ENCODE data around the gene FRZB.

The FRZB gene, protein sequence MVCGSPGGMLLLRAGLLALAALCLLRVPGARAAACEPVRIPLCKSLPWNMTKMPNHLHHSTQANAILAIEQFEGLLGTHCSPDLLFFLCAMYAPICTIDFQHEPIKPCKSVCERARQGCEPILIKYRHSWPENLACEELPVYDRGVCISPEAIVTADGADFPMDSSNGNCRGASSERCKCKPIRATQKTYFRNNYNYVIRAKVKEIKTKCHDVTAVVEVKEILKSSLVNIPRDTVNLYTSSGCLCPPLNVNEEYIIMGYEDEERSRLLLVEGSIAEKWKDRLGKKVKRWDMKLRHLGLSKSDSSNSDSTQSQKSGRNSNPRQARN

DNA sequence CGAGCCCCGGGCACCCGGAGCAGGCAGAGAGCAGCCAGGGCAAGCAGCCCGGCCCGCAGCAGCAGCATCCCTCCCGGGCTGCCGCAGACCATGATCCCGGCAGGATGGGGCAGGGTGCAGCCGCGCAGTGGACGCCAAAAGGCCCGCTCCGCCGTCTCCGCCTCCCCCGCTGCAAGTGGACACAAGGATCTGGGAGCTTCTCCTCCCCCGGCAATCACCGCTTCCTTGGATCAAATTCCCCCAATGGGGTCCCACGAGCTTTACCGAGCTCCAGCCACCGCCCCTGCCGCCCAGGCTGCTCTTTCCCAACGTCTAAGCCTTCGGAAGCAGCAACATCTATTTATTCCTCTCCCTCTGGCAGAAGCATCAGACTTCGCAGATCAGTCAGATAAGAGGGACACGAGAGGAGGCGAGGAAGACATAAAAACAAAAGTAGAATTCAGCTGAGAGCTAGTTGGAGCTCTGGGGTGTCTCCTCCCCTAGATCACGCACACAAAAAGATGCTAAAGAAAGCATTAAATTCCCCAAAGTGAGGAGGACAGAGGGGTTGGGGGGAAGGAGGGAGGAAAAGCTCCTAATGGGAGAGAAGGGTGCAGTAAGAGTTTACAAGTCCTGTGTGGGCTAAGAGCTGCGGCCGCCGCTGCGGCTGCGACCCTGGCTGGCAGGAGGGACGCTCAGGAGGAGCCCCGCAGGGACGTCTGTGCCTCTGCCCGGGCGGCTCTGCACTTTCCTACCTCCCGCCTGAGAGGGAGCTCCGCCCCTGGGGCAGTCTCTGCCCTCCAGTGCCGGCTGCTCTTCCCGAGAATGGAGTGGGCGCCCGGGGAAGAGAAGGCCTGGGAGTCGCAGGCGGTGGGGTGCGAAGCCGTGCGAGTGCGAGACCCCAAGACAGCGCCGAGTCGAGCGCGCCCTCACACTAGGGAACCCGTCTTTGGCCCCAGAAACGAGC is at the start of gene FRZB:
TSS of gene FRZB (minus strand) at position 177 of the 946 bp plus-strand sequence. CDS start at position 92, 85 bp downstream.
- TF ChIP-seq, protein P1, sequence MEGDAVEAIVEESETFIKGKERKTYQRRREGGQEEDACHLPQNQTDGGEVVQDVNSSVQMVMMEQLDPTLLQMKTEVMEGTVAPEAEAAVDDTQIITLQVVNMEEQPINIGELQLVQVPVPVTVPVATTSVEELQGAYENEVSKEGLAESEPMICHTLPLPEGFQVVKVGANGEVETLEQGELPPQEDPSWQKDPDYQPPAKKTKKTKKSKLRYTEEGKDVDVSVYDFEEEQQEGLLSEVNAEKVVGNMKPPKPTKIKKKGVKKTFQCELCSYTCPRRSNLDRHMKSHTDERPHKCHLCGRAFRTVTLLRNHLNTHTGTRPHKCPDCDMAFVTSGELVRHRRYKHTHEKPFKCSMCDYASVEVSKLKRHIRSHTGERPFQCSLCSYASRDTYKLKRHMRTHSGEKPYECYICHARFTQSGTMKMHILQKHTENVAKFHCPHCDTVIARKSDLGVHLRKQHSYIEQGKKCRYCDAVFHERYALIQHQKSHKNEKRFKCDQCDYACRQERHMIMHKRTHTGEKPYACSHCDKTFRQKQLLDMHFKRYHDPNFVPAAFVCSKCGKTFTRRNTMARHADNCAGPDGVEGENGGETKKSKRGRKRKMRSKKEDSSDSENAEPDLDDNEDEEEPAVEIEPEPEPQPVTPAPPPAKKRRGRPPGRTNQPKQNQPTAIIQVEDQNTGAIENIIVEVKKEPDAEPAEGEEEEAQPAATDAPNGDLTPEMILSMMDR (conservative IDR thresholded peaks at IDR 0.05) = no peak
- no peak within 1 kb of the TSS for H3K27ac ChIP-seq

DNA sequence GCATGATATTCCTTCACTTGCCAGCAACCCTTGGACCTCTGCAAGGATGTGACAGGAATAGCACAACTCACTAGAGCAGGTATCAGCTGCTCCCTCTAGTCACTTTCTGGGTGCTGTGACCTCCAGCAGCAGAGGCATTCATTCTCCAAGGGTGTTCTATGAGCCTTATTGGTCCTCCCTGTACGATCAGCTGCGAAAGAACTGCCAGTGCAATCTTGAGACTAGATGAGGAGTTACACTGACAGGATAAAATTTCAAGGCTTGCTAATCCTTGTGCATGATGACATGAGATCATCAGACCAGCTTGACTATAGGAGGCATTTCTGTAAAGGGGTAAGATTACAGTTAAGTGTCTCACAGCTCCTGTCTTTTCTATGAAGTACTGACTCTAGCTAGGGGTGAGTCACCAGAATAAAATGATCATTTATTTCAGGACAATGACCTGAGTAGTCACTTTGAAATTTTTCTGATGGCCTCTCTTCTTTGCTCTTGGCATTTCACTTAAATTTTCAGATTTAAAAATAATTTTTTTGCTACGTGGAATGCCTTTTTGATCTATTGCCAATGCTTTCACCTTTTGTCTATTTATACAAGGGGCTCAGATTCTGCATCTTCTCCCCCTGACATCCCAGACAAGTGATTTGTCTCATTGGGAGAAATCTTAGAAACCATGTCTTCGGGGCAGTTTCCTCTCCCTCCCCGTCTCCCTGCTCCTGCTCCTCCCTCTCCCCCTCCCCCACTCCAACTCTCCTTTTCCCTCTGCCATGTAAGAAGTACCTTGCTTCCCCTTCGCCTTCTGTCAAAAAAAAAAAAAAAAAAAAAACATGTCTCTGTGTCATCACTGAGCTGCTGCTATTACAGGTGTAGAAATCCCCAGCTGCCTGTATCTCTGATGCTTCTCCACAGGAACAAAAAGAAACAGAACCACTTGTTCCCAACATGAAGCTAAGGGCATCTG is 49.2 kb upstream of the FRZB start:
- TF ChIP-seq, protein P1 (conservative IDR thresholded peaks at IDR 0.05) = no peak
- H3K27ac ChIP-seq = no peak overlapping the region

DNA sequence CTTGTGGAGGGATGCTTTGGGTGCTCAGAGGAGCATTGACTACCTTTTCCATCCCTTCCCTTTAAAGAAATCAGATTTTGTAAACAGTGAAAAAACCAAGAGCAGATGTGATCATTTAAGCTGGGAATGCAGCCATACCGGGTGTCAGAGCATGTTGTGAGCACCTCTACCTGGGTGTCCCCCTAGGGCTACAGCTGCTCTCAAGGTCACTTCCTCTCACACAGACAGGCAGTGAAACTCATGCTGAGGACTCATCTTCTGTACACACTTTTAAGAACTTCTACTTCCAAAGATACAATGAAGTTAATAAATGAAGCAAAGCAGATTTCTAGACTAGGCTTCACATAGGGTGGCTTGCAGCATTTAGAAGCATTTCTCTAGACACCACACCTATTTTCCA is 48.4 kb upstream of the FRZB start:
- no peak overlapping the region for H3K27ac ChIP-seq

DNA sequence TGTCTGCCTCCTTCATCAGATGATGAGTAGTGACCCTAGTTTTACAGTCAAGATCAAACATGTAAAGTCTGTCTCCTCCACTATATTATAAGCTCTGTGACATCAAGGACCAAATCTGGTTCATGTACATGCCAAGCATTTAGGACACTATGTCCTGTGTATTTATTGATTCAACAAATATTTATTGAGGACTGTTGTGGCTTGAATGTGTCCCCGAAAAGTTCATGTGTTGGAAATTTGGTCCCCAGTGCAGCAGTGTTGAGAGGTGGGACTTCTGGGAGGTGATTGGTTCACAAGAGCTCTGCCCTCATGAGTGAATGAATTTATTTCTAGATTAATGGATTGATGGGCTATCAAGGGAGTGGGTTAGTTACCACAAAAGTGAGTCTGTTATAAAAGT is 46.6 kb upstream of the FRZB start:
- TF ChIP-seq, protein P1 (conservative IDR thresholded peaks at IDR 0.05) = no peak
- no peak overlapping the region for H3K27ac ChIP-seq

More for the DNA sequence above, 48.4 kb upstream of the FRZB start:
- TF ChIP-seq, protein P1 (conservative IDR thresholded peaks at IDR 0.05) = no peak

DNA sequence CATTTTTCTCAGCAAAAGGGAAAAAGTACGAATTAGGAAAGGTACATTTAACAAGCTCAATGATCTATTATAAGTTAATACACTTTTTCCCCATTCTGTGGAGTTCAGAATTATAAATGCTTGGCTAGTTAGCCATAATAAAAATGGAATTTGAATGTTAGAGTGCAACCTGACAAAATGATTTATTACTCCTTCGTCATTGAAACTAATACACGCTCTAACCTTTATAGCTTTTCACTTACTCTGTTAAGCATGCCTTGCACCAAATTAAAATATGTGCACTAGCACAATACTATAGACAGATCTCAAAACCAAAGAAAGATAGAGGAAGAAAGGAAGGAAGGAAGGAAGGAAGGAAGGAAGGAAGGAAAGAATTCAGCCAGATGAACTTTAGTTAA is 46.1 kb upstream of the FRZB start:
- TF ChIP-seq, protein P1 (conservative IDR thresholded peaks at IDR 0.05) = no peak
- no peak overlapping the region for H3K27ac ChIP-seq

DNA sequence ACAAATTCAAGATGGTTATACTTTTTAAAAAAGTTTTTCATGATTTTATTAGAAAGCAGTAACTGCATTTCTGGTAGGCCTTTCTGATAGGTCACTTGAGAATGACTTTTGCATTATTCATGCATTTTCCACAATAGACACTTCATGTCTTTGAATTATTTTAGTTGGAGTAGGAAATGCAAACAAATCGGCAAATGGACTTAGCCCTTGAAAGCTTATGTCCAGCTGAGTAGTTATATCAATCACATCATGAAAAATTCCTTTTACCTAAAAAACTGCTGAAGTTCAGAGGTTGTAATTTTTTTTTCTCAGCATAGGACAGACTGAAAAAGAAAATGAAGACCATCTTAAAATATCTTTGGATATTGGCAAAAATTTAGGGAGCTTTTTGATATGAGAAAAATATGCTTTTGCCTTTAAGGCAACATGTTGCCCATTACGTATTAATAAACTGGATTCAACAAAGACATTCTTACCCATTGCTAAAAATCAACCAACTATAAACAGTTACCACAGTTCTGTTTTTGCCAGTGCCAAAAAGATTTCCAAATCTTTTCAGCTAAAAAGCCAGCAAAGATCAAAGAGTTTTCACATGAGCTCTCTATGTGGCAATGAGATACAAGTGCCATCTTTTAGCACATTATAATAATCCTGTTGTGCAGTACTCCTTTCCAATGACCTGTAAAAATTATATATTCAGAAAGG is 45.5 kb upstream of the FRZB start:
- TF ChIP-seq, protein P1 (conservative IDR thresholded peaks at IDR 0.05) = no peak
- no peak overlapping the region for H3K27ac ChIP-seq

Measured in VCaP (cell line).